IPS-11a (cell line): ENCODE measurements around the gene NPLOC4.
"Not testable (repeated sequence)": the region's sequence is repeated elsewhere in the genome, so short reads cannot be mapped to it uniquely, and the experiment has no call there.

Experiments used
- H3K4me3 ChIP-seq: one replicate; pipeline ENCODE4 v1.5.1; 2013; ENCODE audit warnings: low read depth, low read length, control low read depth

Gene NPLOC4

GRCh38 chr17:81589612-81590011 is 47.3 kb downstream of the NPLOC4 start:
- H3K4me3 ChIP-seq, result no peak overlapping the region

DNA sequence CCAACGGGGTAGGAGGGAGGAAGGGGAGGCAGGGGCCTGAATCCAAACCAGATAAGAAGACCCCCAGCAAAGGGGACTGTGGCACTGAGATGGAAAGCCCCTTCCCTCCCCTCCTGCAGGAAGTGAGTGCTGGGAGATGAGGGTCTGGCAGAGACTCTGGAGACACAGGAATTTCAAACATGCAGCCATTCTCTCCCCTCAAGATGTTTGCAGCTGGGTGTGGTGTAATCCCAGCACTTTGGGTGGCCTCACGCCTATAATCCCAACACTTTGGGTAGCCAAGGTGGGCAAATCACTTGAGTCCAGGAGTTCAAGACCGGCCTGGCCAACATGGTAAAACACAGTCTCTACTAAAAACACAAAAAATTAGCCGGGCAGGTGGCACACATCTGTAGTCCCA is 50.8 kb downstream of the NPLOC4 start:
- no peak overlapping the region for H3K4me3 ChIP-seq

DNA sequence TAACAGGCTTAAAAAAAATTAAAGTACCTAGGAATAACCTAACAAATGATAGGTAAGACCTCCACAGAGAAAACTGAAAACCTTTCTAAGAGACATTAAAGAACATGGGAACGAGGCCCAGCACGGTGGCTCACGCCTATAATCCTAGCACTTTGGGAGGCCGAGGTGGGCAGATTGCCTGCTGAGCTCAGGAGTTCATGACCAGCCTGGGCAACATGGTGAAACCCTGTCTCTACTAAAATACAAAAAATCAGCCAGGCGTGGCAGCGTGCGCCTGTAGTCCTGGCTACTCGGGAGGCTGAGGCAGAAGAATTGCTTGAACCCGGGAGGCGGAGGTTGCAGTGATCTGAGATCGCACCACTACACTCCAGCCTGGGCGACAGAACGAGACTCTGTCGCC is 52.1 kb downstream of the NPLOC4 start:
- H3K4me3 ChIP-seq, result not testable (repeated sequence)

DNA sequence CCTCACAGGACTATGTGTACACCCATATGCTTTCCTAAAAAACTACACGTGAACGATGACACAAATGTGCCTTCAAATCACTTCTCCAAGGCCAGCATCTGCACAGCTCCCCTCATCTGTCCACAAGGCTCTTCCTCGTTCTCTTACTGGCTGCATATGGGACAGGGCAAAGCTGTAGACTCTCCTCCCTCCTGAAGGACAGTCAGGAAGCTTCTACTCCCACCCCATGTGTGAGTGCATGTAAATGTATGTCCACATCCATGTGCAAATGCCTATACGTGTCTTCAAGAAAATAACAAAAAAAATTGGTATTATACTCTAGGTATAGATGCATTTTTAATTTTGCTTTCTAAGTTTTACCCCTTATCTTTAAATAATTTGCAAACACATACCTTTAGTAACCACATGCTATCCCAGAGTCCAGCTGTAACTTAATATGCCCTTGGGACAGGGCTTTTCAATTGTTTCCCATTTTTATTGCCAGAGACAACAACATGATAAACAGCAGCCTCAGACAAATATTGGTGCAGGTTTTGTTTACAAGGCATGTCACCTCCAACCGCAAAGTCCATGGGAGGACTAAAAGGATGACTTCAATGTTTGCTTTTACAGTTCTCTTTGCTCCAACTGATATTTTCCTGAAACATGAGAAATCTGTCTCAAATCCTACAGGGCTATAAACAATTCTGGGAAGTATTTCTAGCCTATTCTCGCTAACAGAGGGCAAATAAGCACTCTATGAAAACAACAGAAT is 53.1 kb downstream of the NPLOC4 start:
- H3K4me3 ChIP-seq, result no peak overlapping the region

- H3K4me3 ChIP-seq, result no peak overlapping the region
Measured at GRCh38 chr17:81582749-81583148, 54.2 kb downstream of the NPLOC4 start.

DNA sequence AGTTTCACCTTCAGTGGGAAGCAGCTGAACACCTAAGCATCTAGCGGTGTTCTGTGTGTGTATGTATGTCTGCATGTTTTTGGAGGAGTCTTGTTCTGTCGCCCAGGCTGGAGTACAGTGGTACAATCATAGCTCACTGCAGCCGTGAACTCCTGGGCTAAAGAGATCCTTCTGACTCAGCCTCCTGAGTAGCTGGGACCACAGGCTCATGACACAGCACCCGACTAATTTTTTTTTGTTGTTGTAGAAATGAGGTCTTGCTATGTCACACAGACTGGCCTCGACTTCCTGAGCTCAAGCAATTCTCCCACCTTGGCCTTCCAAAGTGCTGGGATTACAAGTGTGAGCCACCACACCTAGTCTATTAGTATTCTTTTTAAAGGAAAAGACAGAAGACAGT is 54.6 kb downstream of the NPLOC4 start:
- H3K4me3 ChIP-seq, result no peak overlapping the region

GRCh38 chr17:81581758-81582157 is 55.2 kb downstream of the NPLOC4 start:
- no peak overlapping the region for H3K4me3 ChIP-seq

- H3K4me3 ChIP-seq, result no peak overlapping the region
Measured at GRCh38 chr17:81580481-81580880, 56.4 kb downstream of the NPLOC4 start.

DNA sequence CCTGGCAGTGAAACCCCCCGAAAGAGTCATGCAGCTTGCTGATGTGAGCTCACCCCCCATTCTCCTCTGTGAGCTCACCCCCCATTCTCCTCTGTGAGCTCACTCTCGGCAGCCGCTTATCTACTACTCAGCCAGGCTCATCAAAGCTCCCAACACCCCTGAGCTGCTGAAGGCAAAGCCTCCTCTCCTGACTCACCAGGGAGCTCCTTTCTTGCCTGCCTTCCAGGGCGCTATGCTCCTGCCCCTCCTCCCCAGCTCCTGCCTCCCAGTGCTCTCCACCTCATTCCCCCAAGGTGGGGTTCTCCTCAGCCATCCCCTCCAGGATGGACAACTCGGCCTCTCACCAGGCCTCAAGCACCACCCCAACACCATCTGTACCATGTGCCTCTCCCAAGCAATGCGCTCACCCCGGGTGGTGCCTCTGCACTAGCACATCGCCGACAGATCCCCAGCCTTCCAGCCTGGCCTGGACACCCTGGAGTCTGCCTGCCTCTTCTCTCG is 57.0 kb downstream of the NPLOC4 start:
- H3K4me3 ChIP-seq, result no peak overlapping the region

- no peak overlapping the region for H3K4me3 ChIP-seq
Measured at GRCh38 chr17:81579298-81579697, 57.6 kb downstream of the NPLOC4 start.

GRCh38 chr17:81578561-81579225 is 58.2 kb downstream of the NPLOC4 start:
- no peak overlapping the region for H3K4me3 ChIP-seq

GRCh38 chr17:81578038-81578441 is 58.9 kb downstream of the NPLOC4 start:
- H3K4me3 ChIP-seq, result no peak overlapping the region

GRCh38 chr17:81577278-81578000 is 59.5 kb downstream of the NPLOC4 start:
- no peak overlapping the region for H3K4me3 ChIP-seq

- no peak overlapping the region for H3K4me3 ChIP-seq
Measured at GRCh38 chr17:81576621-81577277, 60.2 kb downstream of the NPLOC4 start.

DNA sequence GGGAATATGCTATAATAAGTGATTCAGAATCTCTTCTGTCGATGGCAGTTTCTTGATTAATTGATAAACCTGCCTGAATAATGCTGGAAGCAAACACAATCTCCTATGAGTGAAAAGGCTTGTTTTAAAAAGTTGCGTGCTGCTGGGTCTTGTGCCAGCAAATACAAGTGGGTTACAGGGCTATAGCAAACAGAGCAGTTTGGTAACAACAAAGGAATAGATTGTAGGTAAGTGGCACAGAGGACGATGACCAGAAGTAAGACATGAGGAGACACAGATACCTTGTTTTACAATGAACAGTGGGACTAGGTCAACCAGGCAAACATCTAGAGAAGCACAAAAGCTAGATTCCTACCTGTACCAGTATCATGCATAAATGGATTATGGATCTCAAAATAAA is 61.1 kb downstream of the NPLOC4 start:
- H3K4me3 ChIP-seq, result no peak overlapping the region

DNA sequence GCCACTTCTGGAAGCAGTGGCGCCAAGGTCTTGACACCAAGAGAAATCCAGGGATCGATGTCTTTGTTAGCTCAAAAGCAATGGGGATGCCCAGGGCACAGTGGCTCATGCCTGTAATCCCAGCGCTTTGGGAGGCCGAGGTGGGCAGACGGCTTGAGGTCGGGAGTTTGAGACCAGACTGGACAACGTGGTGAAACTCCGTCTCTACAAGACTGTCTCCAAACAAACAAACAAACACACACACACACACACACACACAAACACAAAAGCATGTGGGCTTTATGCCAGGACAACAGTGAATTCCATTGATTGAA is 62.3 kb downstream of the NPLOC4 start:
- H3K4me3 ChIP-seq, result no peak overlapping the region

GRCh38 chr17:81573794-81574642 is 62.9 kb downstream of the NPLOC4 start:
- no peak overlapping the region for H3K4me3 ChIP-seq

DNA sequence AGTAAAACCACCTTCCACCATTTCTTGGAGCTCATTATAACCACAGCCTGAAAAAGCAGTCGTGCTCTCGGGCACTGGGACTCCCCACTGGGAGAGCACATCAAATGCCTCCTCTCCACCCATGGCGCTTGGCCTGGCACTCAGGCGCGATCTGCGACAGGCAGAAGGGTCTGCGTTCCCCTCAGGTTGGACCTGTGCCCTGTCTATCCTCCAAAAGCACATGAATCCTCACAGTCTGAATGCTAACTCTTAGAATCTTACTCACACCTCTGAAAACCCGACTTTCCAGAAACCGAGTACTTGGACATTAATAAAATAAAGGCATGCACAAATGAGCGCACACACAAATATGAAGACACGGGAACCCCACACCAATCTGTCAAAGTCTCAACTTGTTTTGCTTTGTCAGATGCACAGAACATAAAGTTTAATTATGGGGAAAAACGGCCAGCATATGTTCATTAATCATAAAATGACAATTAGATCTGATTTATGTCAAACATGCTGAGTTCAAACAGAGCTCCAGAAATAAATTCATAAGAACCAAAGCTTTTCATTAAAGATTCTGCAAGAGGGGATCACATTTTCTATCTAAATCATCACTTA is 64.2 kb downstream of the NPLOC4 start:
- no peak overlapping the region for H3K4me3 ChIP-seq

GRCh38 chr17:81570964-81571363 is 65.9 kb downstream of the NPLOC4 start:
- no peak overlapping the region for H3K4me3 ChIP-seq

- H3K4me3 ChIP-seq, result no peak overlapping the region
Measured at GRCh38 chr17:81569986-81570514, 66.9 kb downstream of the NPLOC4 start.
